Esophagus squamous epithelium (tissue), 4 donors: Measurements from ENCODE around the gene SLC24A3.

Experiments
- CTCF ChIP-seq, 6 experiments: fragments of 450-650 bp in 4 of 6; fragments of 200-600 bp in 2 of 6; sonication (generic) in 2 of 6; IDR thresholded peaks; one replicate each; pipeline ENCODE4 v1.5.1; 2016 to 2019; ENCODE audit warnings: antibody characterized with exemption in 6 of 6, mild to moderate bottlenecking in 4 of 6, moderate library complexity in 4 of 6
- POLR2A ChIP-seq, 4 donors: fragments of 450-650 bp; IDR thresholded peaks; one replicate each; pipeline ENCODE4 v1.6.1; 2017; ENCODE audit warnings: antibody characterized with exemption in 4 of 4, mild to moderate bottlenecking in 4 of 4, moderate library complexity in 3 of 4

GRCh38 chr20:19330038-19330437 is 117.6 kb downstream of the SLC24A3 start:
- TF ChIP-seq CTCF (IDR thresholded peaks at IDR 0.05) = no peak
- TF ChIP-seq POLR2A (IDR thresholded peaks at IDR 0.05) = no peak
